PC-3 (cell line): ENCODE data around the gene MYO10.

ENCODE experiments used
- CTCF ChIP-seq: fragments of 300-600 bp; sonication (generic); conservative IDR thresholded peaks from 2 replicates; pipeline ENCODE4 v1.5.1; 2017; ENCODE audit warnings: antibody characterized with exemption, low read depth, mild to moderate bottlenecking, low read length
- EZH2 ChIP-seq: fragments of 300-600 bp; sonication (generic); IDR thresholded peaks from one replicate; pipeline ENCODE4 v1.6.1; 2017; ENCODE audit warnings: antibody characterized with exemption, mild to moderate bottlenecking, low read length; ENCODE audit not compliant: unreplicated experiment

GRCh38 chr5:16805486-16805885 is 130.6 kb downstream of the MYO10 start:
- TF ChIP-seq EZH2, result no peak
- no peak for TF ChIP-seq CTCF
